ENCODE results near the gene ZNF700.
"Not testable (repeated sequence)": the region's sequence is repeated elsewhere in the genome, so short reads cannot be mapped to it uniquely, and the experiment has no call there.

DNA sequence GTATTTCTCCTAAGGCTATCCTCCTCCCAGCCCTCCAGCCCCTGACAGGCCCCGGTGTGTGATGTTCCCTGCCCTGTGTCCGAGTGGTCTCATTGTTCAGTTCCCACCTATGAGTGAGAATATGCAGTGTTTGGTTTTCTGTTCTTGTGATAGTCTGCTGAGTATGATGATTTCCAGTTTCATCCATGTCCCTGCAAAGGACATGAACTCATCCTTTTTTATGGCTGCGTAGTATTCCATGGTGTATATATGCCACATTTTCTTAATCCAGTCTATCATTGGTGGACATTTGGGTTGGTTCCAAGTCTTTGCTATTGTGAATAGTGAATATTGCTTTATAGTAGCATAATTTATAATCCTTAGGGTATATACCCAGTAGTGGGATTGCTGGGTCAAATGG, 10.9 kb downstream of the ZNF700 start:
- not testable (repeated sequence) for TF ChIP-seq CTCF (IDR thresholded peaks at IDR 0.05; ENCODE audit: low read length); EZH2 (IDR thresholded peaks at IDR 0.05; ENCODE audit: borderline replicate concordance, low read length)

All from OCI-LY1 (cell line).